Skin of body (tissue), 2 donors: Measurements from ENCODE around the gene OR6B3. TPM values are rescaled to one million over a fixed set of nuclear protein-coding genes. Genes with fewer than 3 reads are reported as not detected.

ENCODE experiments used
- DNase-seq: peaks from one replicate; lab custom pipeline; 2025; lab: John Stamatoyannopoulos, UW
- total RNA-seq: library from RNA; depleted of rRNA; stranded (reverse); fragments of >200 nt; gene quantifications from one replicate; pipeline ENCODE4 v1.2.3, GENCODE V29; 2014

OR6B3 gene
- not detected for total RNA-seq

GRCh38 chr2:240053173-240054155 is at the start of gene OR6B3:
Gene OR6B3, minus strand, starts transcription at chr2:240053521.
- no peak for DNase-seq

- DNase-seq = no peak
Observed at GRCh38 chr2:240098349-240098748, 45.0 kb upstream of the OR6B3 start.

- DNase-seq = no peak
Observed at GRCh38 chr2:240095556-240096523, 42.5 kb upstream of the OR6B3 start.

- no peak for DNase-seq
Observed at GRCh38 chr2:240089306-240089705, 36.0 kb upstream of the OR6B3 start.

GRCh38 chr2:240086563-240086962 is 33.2 kb upstream of the OR6B3 start:
- DNase-seq = no peak

GRCh38 chr2:240078631-240079030 is 25.3 kb upstream of the OR6B3 start:
- DNase-seq = no peak

- no peak for DNase-seq
Observed at GRCh38 chr2:240077442-240077841, 24.1 kb upstream of the OR6B3 start.

GRCh38 chr2:240074545-240074944 is 21.2 kb upstream of the OR6B3 start:
- no peak for DNase-seq

- DNase-seq = no peak
Observed at GRCh38 chr2:240070907-240071306, 17.6 kb upstream of the OR6B3 start.

- no peak for DNase-seq
Observed at GRCh38 chr2:240069829-240070228, 16.5 kb upstream of the OR6B3 start.

GRCh38 chr2:240068193-240068592 is 14.9 kb upstream of the OR6B3 start:
- no peak for DNase-seq

GRCh38 chr2:240066489-240066888 is 13.2 kb upstream of the OR6B3 start:
- no peak for DNase-seq

GRCh38 chr2:240064898-240065297 is 11.6 kb upstream of the OR6B3 start:
- no peak for DNase-seq

GRCh38 chr2:240060977-240061591 is 7.8 kb upstream of the OR6B3 start:
- peak; percentile 25 for DNase-seq

GRCh38 chr2:240056678-240057077 is 3.4 kb upstream of the OR6B3 start:
- DNase-seq = no peak

- no peak for DNase-seq
Observed at GRCh38 chr2:240055177-240055917, 2.0 kb upstream of the OR6B3 start.

- DNase-seq = no peak
Observed at GRCh38 chr2:240052524-240052923, 797 bp downstream of the OR6B3 start.

GRCh38 chr2:240051697-240052096 is 1.6 kb downstream of the OR6B3 start:
- no peak for DNase-seq

GRCh38 chr2:240050278-240050677 is 3.0 kb downstream of the OR6B3 start:
- DNase-seq = no peak

- no peak for DNase-seq
Observed at GRCh38 chr2:240048237-240048636, 5.1 kb downstream of the OR6B3 start.

GRCh38 chr2:240045098-240045497 is 8.2 kb downstream of the OR6B3 start:
- DNase-seq = no peak
